ENCODE data around the gene TAC4. TPM values are rescaled to one million over a fixed set of nuclear protein-coding genes. Genes with fewer than 3 reads are reported as not detected.

TAC4 gene
- total RNA-seq, 3 donors from 2014 or later (not counting 1 experiment from before 2014, with no cell fraction given): not detected

GRCh38 chr17:49821466-49821865 lies 26.4 kb downstream of the TAC4 start:
- peak overlapping the region; percentile 85 to 87 for H3K27ac Mint-ChIP-seq
- WGBS (ENCODE audit: insufficient coverage): 100% methylated on average over 1 of the region's 2 CpGs
- H3K9me3 Mint-ChIP-seq: no peaks in the 10 kb centered on the region
- Histone ChIP-seq H3K9me3 (ENCODE audit: control insufficient read depth, insufficient read depth, low read length) (no peaks in the 10 kb centered on the region), H3K36me3 (ENCODE audit: control insufficient read depth, insufficient read depth, low read length) (peaks cover 65% of the 10 kb centered on the region), H3K4me1 (ENCODE audit: control insufficient read depth, insufficient read depth, low read length) (peaks cover 35% of the 10 kb centered on the region), H3K27ac (ENCODE audit: low read length) (peak overlapping the region; percentile 40), H3K27me3 (ENCODE audit: control insufficient read depth, insufficient read depth, low read length) (no peaks in the 10 kb centered on the region), H3K4me3 (ENCODE audit: low read length) (no peak overlapping the region)
- peaks cover 41% of the 10 kb centered on the region for H3K36me3 Mint-ChIP-seq
- DNase-seq (no peak), ATAC-seq (no peak)
- no peaks in the 10 kb centered on the region for H3K27me3 Mint-ChIP-seq (ENCODE audit: low read depth in 2 of 2)
- peaks cover 44 to 47% of the 10 kb centered on the region in 2 donors for H3K4me1 Mint-ChIP-seq
- no peak overlapping the region for H3K4me3 Mint-ChIP-seq
- intact Hi-C loops (cut with micrococcal nuclease): no loop called here
- no peak for TF ChIP-seq CTCF (IDR thresholded peaks at IDR 0.05)

- Histone ChIP-seq H3K9me3 (ENCODE audit: control insufficient read depth, insufficient read depth, low read length) (no peaks in the 10 kb centered on the region), H3K27ac (ENCODE audit: low read length) (peak overlapping the region; percentile 40), H3K36me3 (ENCODE audit: control insufficient read depth, insufficient read depth, low read length) (peaks cover 65% of the 10 kb centered on the region), H3K4me3 (ENCODE audit: low read length) (no peak overlapping the region), H3K27me3 (ENCODE audit: control insufficient read depth, insufficient read depth, low read length) (no peaks in the 10 kb centered on the region), H3K4me1 (ENCODE audit: control insufficient read depth, insufficient read depth, low read length) (peaks cover 35% of the 10 kb centered on the region)
- 31% methylated on average over 1 of the region's 1 CpG for WGBS (ENCODE audit: insufficient coverage)
- peaks cover 36% of the 10 kb centered on the region for H3K36me3 Mint-ChIP-seq
- TF ChIP-seq CTCF (IDR thresholded peaks at IDR 0.05): no peak
- no peak for DNase-seq
- intact Hi-C loops (cut with micrococcal nuclease): no loop called here
- H3K9me3 Mint-ChIP-seq: no peaks in the 10 kb centered on the region
- peaks cover 44 to 47% of the 10 kb centered on the region in 2 donors for H3K4me1 Mint-ChIP-seq
- H3K27ac Mint-ChIP-seq: peak overlapping the region; percentile 85 to 87
- H3K4me3 Mint-ChIP-seq: peak overlapping the region; percentile 1
- no peaks in the 10 kb centered on the region for H3K27me3 Mint-ChIP-seq (ENCODE audit: low read depth in 2 of 2)
- no peak for ATAC-seq
These were observed 27.1 kb downstream of the TAC4 start for GRCh38 chr17:49820773-49821172.

GRCh38 chr17:49819651-49820050 lies 28.2 kb downstream of the TAC4 start:
- DNase-seq (no peak), ATAC-seq (no peak)
- H3K4me3 ChIP-seq (ENCODE audit: low read length): no peak overlapping the region
- H3K27ac ChIP-seq (ENCODE audit: low read length): peak overlapping the region; percentile 75
- Mint-ChIP-seq H3K27me3 (ENCODE audit: low read depth in 2 of 2) (no peaks in the 10 kb centered on the region), H3K4me3 (peak overlapping the region; percentile 28), H3K9me3 (no peaks in the 10 kb centered on the region), H3K27ac (peak overlapping the region; percentile 87 to 94), H3K36me3 (peaks cover 28% of the 10 kb centered on the region), H3K4me1 (peaks cover 44 to 54% of the 10 kb centered on the region in 2 donors)
- no peak for TF ChIP-seq CTCF (IDR thresholded peaks at IDR 0.05)
- peaks cover 35% of the 10 kb centered on the region for H3K4me1 ChIP-seq (ENCODE audit: control insufficient read depth, insufficient read depth, low read length)
- no peaks in the 10 kb centered on the region for H3K9me3 ChIP-seq (ENCODE audit: control insufficient read depth, insufficient read depth, low read length)
- WGBS (ENCODE audit: insufficient coverage): 100% methylated on average over 1 of the region's 2 CpGs
- H3K27me3 ChIP-seq (ENCODE audit: control insufficient read depth, insufficient read depth, low read length): no peaks in the 10 kb centered on the region
- intact Hi-C loops (cut with micrococcal nuclease): no loop called here
- H3K36me3 ChIP-seq (ENCODE audit: control insufficient read depth, insufficient read depth, low read length): peaks cover 65% of the 10 kb centered on the region

GRCh38 chr17:49819138-49819537 lies 28.7 kb downstream of the TAC4 start:
- no peaks in the 10 kb centered on the region for H3K9me3 Mint-ChIP-seq
- peak overlapping the region; percentile 83 for H3K4me3 Mint-ChIP-seq
- peak overlapping the region; percentile 75 for H3K27ac ChIP-seq (ENCODE audit: low read length)
- H3K36me3 Mint-ChIP-seq: peaks cover 30% of the 10 kb centered on the region
- H3K4me1 Mint-ChIP-seq: peaks cover 44 to 59% of the 10 kb centered on the region in 2 donors
- H3K27ac Mint-ChIP-seq: peak overlapping the region; percentile 87 to 94
- no peaks in the 10 kb centered on the region for H3K9me3 ChIP-seq (ENCODE audit: control insufficient read depth, insufficient read depth, low read length)
- no peak for TF ChIP-seq CTCF (IDR thresholded peaks at IDR 0.05)
- H3K27me3 ChIP-seq (ENCODE audit: control insufficient read depth, insufficient read depth, low read length): no peaks in the 10 kb centered on the region
- H3K36me3 ChIP-seq (ENCODE audit: control insufficient read depth, insufficient read depth, low read length): peaks cover 67% of the 10 kb centered on the region
- H3K4me1 ChIP-seq (ENCODE audit: control insufficient read depth, insufficient read depth, low read length): peaks cover 35% of the 10 kb centered on the region
- DNase-seq (peak in 1 of 2 donors; percentile 17), ATAC-seq (no peak)
- no peak overlapping the region for H3K4me3 ChIP-seq (ENCODE audit: low read length)
- WGBS (ENCODE audit: insufficient coverage): 70% methylated on average over 5 of the region's 5 CpGs
- intact Hi-C loops (cut with micrococcal nuclease): no loop called here
- no peaks in the 10 kb centered on the region for H3K27me3 Mint-ChIP-seq (ENCODE audit: low read depth in 2 of 2)
